ENCODE results near the gene PTPRN2.

PTPRN2 gene

GRCh38 chr7:158572000-158572828, 15.4 kb downstream of the PTPRN2 start:
- peaks cover 0 to 21% of the 10 kb centered on the region in 2 donors for H3K27me3 ChIP-seq (ENCODE audit: control insufficient read depth in 1 of 2, insufficient read depth in 2 of 2, low read length in 2 of 2)
- no peaks in the 10 kb centered on the region for H3K9me3 ChIP-seq (ENCODE audit: low read length)
- H3K36me3 ChIP-seq (ENCODE audit: insufficient read depth, low read length): no peaks in the 10 kb centered on the region
- H3K4me1 ChIP-seq (ENCODE audit: insufficient read depth, low read length): no peaks in the 10 kb centered on the region
- no peak overlapping the region for H3K4me3 ChIP-seq (ENCODE audit: low read depth in 1 of 2, low read length in 2 of 2)
- no peak overlapping the region for H3K9ac ChIP-seq (ENCODE audit: low read length)
- H3K27ac ChIP-seq (ENCODE audit: low read depth, low read length): no peak overlapping the region

- no peak overlapping the region for H3K4me3 ChIP-seq (ENCODE audit: low read depth in 1 of 2, low read length in 2 of 2)
- H3K9me3 ChIP-seq (ENCODE audit: low read length): no peaks in the 10 kb centered on the region
- no peak overlapping the region for H3K27ac ChIP-seq (ENCODE audit: low read depth, low read length)
- peaks cover 0 to 21% of the 10 kb centered on the region in 2 donors for H3K27me3 ChIP-seq (ENCODE audit: control insufficient read depth in 1 of 2, insufficient read depth in 2 of 2, low read length in 2 of 2)
- no peaks in the 10 kb centered on the region for H3K36me3 ChIP-seq (ENCODE audit: insufficient read depth, low read length)
- no peak overlapping the region for H3K9ac ChIP-seq (ENCODE audit: low read length)
- H3K4me1 ChIP-seq (ENCODE audit: insufficient read depth, low read length): no peaks in the 10 kb centered on the region
Observed at GRCh38 chr7:158570449-158571170, 17.0 kb downstream of the PTPRN2 start.

GRCh38 chr7:158569858-158570323, 17.7 kb downstream of the PTPRN2 start:
- Histone ChIP-seq H3K4me1 (ENCODE audit: insufficient read depth, low read length) (no peaks in the 10 kb centered on the region), H3K4me3 (ENCODE audit: low read depth in 1 of 2, low read length in 2 of 2) (peak overlapping the region in 1 of 2 donors; percentile 25), H3K27ac (ENCODE audit: low read depth, low read length) (no peak overlapping the region), H3K9ac (ENCODE audit: low read length) (no peak overlapping the region), H3K9me3 (ENCODE audit: low read length) (no peaks in the 10 kb centered on the region), H3K36me3 (ENCODE audit: insufficient read depth, low read length) (no peaks in the 10 kb centered on the region), H3K27me3 (ENCODE audit: control insufficient read depth in 1 of 2, insufficient read depth in 2 of 2, low read length in 2 of 2) (peaks cover 0 to 21% of the 10 kb centered on the region in 2 donors)

GRCh38 chr7:158568974-158569857, 18.4 kb downstream of the PTPRN2 start:
- Histone ChIP-seq H3K36me3 (ENCODE audit: insufficient read depth, low read length) (no peaks in the 10 kb centered on the region), H3K9ac (ENCODE audit: low read length) (no peak overlapping the region), H3K9me3 (ENCODE audit: low read length) (no peaks in the 10 kb centered on the region), H3K4me1 (ENCODE audit: insufficient read depth, low read length) (no peaks in the 10 kb centered on the region), H3K4me3 (ENCODE audit: low read depth in 1 of 2, low read length in 2 of 2) (no peak overlapping the region), H3K27ac (ENCODE audit: low read depth, low read length) (no peak overlapping the region), H3K27me3 (ENCODE audit: control insufficient read depth in 1 of 2, insufficient read depth in 2 of 2, low read length in 2 of 2) (peaks cover 0 to 21% of the 10 kb centered on the region in 2 donors)

GRCh38 chr7:158567153-158567603, 20.4 kb downstream of the PTPRN2 start:
- H3K36me3 ChIP-seq (ENCODE audit: insufficient read depth, low read length): no peaks in the 10 kb centered on the region
- H3K27me3 ChIP-seq (ENCODE audit: control insufficient read depth in 1 of 2, insufficient read depth in 2 of 2, low read length in 2 of 2): peaks cover 0 to 21% of the 10 kb centered on the region in 2 donors
- no peak overlapping the region for H3K9ac ChIP-seq (ENCODE audit: low read length)
- H3K4me3 ChIP-seq (ENCODE audit: low read depth in 1 of 2, low read length in 2 of 2): no peak overlapping the region
- H3K9me3 ChIP-seq (ENCODE audit: low read length): no peaks in the 10 kb centered on the region
- no peaks in the 10 kb centered on the region for H3K4me1 ChIP-seq (ENCODE audit: insufficient read depth, low read length)
- no peak overlapping the region for H3K27ac ChIP-seq (ENCODE audit: low read depth, low read length)

GRCh38 chr7:158564663-158565035, 23.0 kb downstream of the PTPRN2 start:
- Histone ChIP-seq H3K9ac (ENCODE audit: low read length) (no peak overlapping the region), H3K27me3 (ENCODE audit: control insufficient read depth in 1 of 2, insufficient read depth in 2 of 2, low read length in 2 of 2) (peaks cover 0 to 10% of the 10 kb centered on the region in 2 donors), H3K27ac (ENCODE audit: low read depth, low read length) (no peak overlapping the region), H3K4me1 (ENCODE audit: insufficient read depth, low read length) (no peaks in the 10 kb centered on the region), H3K9me3 (ENCODE audit: low read length) (no peaks in the 10 kb centered on the region), H3K4me3 (ENCODE audit: low read depth in 1 of 2, low read length in 2 of 2) (no peak overlapping the region), H3K36me3 (ENCODE audit: insufficient read depth, low read length) (no peaks in the 10 kb centered on the region)

- H3K36me3 ChIP-seq (ENCODE audit: insufficient read depth, low read length): no peaks in the 10 kb centered on the region
- H3K4me1 ChIP-seq (ENCODE audit: insufficient read depth, low read length): no peaks in the 10 kb centered on the region
- H3K4me3 ChIP-seq (ENCODE audit: low read depth in 1 of 2, low read length in 2 of 2): no peak overlapping the region
- no peak overlapping the region for H3K9ac ChIP-seq (ENCODE audit: low read length)
- no peak overlapping the region for H3K27ac ChIP-seq (ENCODE audit: low read depth, low read length)
- peaks cover 0 to 5% of the 10 kb centered on the region in 2 donors for H3K27me3 ChIP-seq (ENCODE audit: control insufficient read depth in 1 of 2, insufficient read depth in 2 of 2, low read length in 2 of 2)
- H3K9me3 ChIP-seq (ENCODE audit: low read length): no peaks in the 10 kb centered on the region
Observed at GRCh38 chr7:158563911-158564662, 23.5 kb downstream of the PTPRN2 start.

- Histone ChIP-seq H3K36me3 (ENCODE audit: insufficient read depth, low read length) (no peaks in the 10 kb centered on the region), H3K4me1 (ENCODE audit: insufficient read depth, low read length) (no peaks in the 10 kb centered on the region), H3K9me3 (ENCODE audit: low read length) (no peaks in the 10 kb centered on the region), H3K27me3 (ENCODE audit: control insufficient read depth in 1 of 2, insufficient read depth in 2 of 2, low read length in 2 of 2) (no peaks in the 10 kb centered on the region), H3K27ac (ENCODE audit: low read depth, low read length) (no peak overlapping the region), H3K9ac (ENCODE audit: low read length) (no peak overlapping the region), H3K4me3 (ENCODE audit: low read depth in 1 of 2, low read length in 2 of 2) (no peak overlapping the region)
Observed at GRCh38 chr7:158563051-158563450, 24.6 kb downstream of the PTPRN2 start.

GRCh38 chr7:158562517-158562916, 25.1 kb downstream of the PTPRN2 start:
- Histone ChIP-seq H3K27ac (ENCODE audit: low read depth, low read length) (no peak overlapping the region), H3K4me3 (ENCODE audit: low read depth in 1 of 2, low read length in 2 of 2) (no peak overlapping the region), H3K36me3 (ENCODE audit: insufficient read depth, low read length) (no peaks in the 10 kb centered on the region), H3K9ac (ENCODE audit: low read length) (no peak overlapping the region), H3K4me1 (ENCODE audit: insufficient read depth, low read length) (no peaks in the 10 kb centered on the region), H3K9me3 (ENCODE audit: low read length) (no peaks in the 10 kb centered on the region), H3K27me3 (ENCODE audit: control insufficient read depth in 1 of 2, insufficient read depth in 2 of 2, low read length in 2 of 2) (no peaks in the 10 kb centered on the region)

GRCh38 chr7:158561659-158562058, 26.0 kb downstream of the PTPRN2 start:
- Histone ChIP-seq H3K27ac (ENCODE audit: low read depth, low read length) (no peak overlapping the region), H3K4me1 (ENCODE audit: insufficient read depth, low read length) (no peaks in the 10 kb centered on the region), H3K36me3 (ENCODE audit: insufficient read depth, low read length) (no peaks in the 10 kb centered on the region), H3K4me3 (ENCODE audit: low read depth in 1 of 2, low read length in 2 of 2) (no peak overlapping the region), H3K9me3 (ENCODE audit: low read length) (no peaks in the 10 kb centered on the region), H3K27me3 (ENCODE audit: control insufficient read depth in 1 of 2, insufficient read depth in 2 of 2, low read length in 2 of 2) (no peaks in the 10 kb centered on the region), H3K9ac (ENCODE audit: low read length) (no peak overlapping the region)

All from muscle layer of colon (tissue), 2 donors.